ENCODE measurements around the gene AQP6. TPM values are rescaled to one million over a fixed set of nuclear protein-coding genes. Genes with fewer than 3 reads are reported as not detected.

Gene AQP6
- total RNA-seq, 1 experiment from 2014 or later, result 0.31 TPM

DNA sequence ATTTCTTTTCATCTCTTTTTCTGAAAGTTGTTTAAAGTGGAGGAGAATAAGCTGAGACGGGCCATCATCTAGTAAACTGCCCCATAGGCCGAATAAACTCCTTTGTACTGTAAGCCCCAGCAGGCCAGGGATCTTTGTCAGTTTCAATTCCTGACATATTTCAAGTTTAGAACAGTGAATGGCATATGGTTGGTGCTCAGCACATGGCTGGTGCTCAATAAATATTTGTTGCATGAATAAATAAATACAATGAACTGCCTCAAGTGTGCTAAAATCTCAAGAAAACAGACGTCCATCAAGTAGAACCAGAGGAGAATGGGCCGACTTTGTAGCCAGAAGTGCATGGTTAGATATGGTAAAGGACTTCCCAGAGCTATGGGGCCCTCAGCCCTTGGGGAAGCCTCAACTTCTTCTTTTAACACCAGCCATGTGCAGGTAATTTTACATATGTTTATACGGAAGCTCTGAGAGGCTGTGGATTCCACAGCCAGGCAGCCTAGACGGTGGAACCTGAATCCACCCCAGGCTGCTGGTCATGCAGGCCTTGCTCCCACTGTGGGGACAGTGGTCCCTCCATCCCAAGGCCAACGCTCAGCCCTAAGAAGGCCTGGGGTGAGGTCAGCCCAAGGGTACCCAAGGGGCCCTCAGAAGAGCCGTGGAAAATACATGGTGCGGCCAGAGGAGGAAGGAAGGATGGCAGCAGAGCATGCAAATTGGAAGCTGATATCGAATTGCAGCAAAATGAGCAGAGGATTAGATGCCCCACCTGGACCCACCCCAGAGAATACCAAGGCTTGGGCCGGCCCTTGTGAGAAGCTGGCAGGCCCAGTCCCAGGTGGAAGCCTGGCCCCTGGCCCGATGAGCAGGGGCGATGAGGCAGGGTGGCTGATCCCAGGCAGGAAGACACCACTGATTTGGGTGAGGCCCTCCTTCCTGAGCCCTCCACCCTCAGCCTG lies 30.9 kb upstream of the AQP6 start:
- Histone ChIP-seq H3K4me1 (ENCODE audit: control insufficient read depth, insufficient read depth, low read length) (peaks cover 13% of the 10 kb centered on the region), H3K9me3 (ENCODE audit: control insufficient read depth, insufficient read depth, low read depth, low read length) (no peaks in the 10 kb centered on the region), H3K36me3 (ENCODE audit: control insufficient read depth, insufficient read depth, low read length) (no peaks in the 10 kb centered on the region), H3K4me3 (ENCODE audit: low read depth in 2 of 2, low read length in 2 of 2) (no peak overlapping the region), H3K27me3 (ENCODE audit: control insufficient read depth, insufficient read depth, low read length) (no peaks in the 10 kb centered on the region), H3K27ac (ENCODE audit: low read length) (no peak overlapping the region; the same call in 1 of the 2 replicates)
- DNase-seq (ENCODE audit: low read depth, low spot score) (no peak), ATAC-seq (no peak)
- TF ChIP-seq TCF7L2 (IDR thresholded peaks at IDR 0.05; ENCODE audit: low read depth, low read length) (no peak), SIN3A (IDR thresholded peaks at IDR 0.05; ENCODE audit: borderline replicate concordance, insufficient read depth, low read depth, low read length) (no peak), POLR2AphosphoS5 (IDR thresholded peaks at IDR 0.05; ENCODE audit: low read depth, low read length) (no peak)
- TF ChIP-seq, protein P1, sequence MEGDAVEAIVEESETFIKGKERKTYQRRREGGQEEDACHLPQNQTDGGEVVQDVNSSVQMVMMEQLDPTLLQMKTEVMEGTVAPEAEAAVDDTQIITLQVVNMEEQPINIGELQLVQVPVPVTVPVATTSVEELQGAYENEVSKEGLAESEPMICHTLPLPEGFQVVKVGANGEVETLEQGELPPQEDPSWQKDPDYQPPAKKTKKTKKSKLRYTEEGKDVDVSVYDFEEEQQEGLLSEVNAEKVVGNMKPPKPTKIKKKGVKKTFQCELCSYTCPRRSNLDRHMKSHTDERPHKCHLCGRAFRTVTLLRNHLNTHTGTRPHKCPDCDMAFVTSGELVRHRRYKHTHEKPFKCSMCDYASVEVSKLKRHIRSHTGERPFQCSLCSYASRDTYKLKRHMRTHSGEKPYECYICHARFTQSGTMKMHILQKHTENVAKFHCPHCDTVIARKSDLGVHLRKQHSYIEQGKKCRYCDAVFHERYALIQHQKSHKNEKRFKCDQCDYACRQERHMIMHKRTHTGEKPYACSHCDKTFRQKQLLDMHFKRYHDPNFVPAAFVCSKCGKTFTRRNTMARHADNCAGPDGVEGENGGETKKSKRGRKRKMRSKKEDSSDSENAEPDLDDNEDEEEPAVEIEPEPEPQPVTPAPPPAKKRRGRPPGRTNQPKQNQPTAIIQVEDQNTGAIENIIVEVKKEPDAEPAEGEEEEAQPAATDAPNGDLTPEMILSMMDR (IDR thresholded peaks at IDR 0.05), result no peak
- TF ChIP-seq, protein P2, sequence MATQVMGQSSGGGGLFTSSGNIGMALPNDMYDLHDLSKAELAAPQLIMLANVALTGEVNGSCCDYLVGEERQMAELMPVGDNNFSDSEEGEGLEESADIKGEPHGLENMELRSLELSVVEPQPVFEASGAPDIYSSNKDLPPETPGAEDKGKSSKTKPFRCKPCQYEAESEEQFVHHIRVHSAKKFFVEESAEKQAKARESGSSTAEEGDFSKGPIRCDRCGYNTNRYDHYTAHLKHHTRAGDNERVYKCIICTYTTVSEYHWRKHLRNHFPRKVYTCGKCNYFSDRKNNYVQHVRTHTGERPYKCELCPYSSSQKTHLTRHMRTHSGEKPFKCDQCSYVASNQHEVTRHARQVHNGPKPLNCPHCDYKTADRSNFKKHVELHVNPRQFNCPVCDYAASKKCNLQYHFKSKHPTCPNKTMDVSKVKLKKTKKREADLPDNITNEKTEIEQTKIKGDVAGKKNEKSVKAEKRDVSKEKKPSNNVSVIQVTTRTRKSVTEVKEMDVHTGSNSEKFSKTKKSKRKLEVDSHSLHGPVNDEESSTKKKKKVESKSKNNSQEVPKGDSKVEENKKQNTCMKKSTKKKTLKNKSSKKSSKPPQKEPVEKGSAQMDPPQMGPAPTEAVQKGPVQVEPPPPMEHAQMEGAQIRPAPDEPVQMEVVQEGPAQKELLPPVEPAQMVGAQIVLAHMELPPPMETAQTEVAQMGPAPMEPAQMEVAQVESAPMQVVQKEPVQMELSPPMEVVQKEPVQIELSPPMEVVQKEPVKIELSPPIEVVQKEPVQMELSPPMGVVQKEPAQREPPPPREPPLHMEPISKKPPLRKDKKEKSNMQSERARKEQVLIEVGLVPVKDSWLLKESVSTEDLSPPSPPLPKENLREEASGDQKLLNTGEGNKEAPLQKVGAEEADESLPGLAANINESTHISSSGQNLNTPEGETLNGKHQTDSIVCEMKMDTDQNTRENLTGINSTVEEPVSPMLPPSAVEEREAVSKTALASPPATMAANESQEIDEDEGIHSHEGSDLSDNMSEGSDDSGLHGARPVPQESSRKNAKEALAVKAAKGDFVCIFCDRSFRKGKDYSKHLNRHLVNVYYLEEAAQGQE (IDR thresholded peaks at IDR 0.05; ENCODE audit: insufficient read depth in 1 of 2, low read depth in 2 of 2, low read length in 1 of 2), result no peak
- BruUV-seq (replicated peaks), result no TSS peak
- POLR2A ChIA-PET, result interaction anchor here (0.5 kb wide), 1 partner anchor 44 kb away, joined by 3 read pairs; no protein-coding TSS in a partner anchor
- CTCF ChIA-PET, result interaction anchor here (0.6 kb wide), 2 partner anchors 65 to 174 kb away, joined by 4 to 5 read pairs; no protein-coding TSS in a partner anchor
- in situ Hi-C loops (cut with HindIII; ENCODE audit: low pct_unique_long_range_greater_than_20kb, low sequenced_read_pairs) (no loop called here), intact Hi-C loops (cut with micrococcal nuclease; ENCODE audit: unreplicated experiment) (no loop called here)

DNA sequence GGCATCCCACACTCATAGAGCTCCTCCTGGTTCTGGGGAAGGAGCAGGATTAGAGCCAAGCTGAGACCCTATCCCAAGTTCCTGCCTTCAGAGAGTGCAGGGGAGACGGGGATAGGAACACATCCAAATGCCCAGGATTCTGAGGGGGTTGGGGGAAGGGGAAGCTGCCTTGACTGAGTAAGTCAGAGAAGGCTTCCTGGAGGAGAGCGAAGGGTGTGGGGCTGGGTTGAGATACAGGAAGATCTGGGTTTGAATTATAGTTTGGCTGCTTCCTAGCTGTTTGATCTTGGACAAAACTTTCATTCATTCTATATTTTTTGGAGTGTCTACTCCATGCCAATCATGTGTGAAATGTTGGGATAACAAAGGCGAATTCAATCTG lies 30.2 kb upstream of the AQP6 start:
- Histone ChIP-seq H3K4me3 (ENCODE audit: low read depth in 2 of 2, low read length in 2 of 2) (no peak overlapping the region), H3K36me3 (ENCODE audit: control insufficient read depth, insufficient read depth, low read length) (no peaks in the 10 kb centered on the region), H3K27ac (ENCODE audit: low read length) (no peak overlapping the region), H3K9me3 (ENCODE audit: control insufficient read depth, insufficient read depth, low read depth, low read length) (no peaks in the 10 kb centered on the region), H3K4me1 (ENCODE audit: control insufficient read depth, insufficient read depth, low read length) (peaks cover 13% of the 10 kb centered on the region), H3K27me3 (ENCODE audit: control insufficient read depth, insufficient read depth, low read length) (no peaks in the 10 kb centered on the region)
- intact Hi-C loops (cut with micrococcal nuclease; ENCODE audit: unreplicated experiment) (no loop called here), in situ Hi-C loops (cut with HindIII; ENCODE audit: low pct_unique_long_range_greater_than_20kb, low sequenced_read_pairs) (no loop called here)
- TF ChIP-seq TCF7L2 (IDR thresholded peaks at IDR 0.05; ENCODE audit: low read depth, low read length), result no peak
- TF ChIP-seq, protein P1 (IDR thresholded peaks at IDR 0.05), result no peak
- TF ChIP-seq, protein P2 (IDR thresholded peaks at IDR 0.05; ENCODE audit: insufficient read depth in 1 of 2, low read depth in 2 of 2, low read length in 1 of 2), result no peak
- no peak for TF ChIP-seq SIN3A (IDR thresholded peaks at IDR 0.05; ENCODE audit: borderline replicate concordance, insufficient read depth, low read depth, low read length)
- TF ChIP-seq POLR2AphosphoS5 (IDR thresholded peaks at IDR 0.05; ENCODE audit: low read depth, low read length), result no peak
- ChIA-PET CTCF (interaction anchor here (0.6 kb wide), 2 partner anchors 66 to 174 kb away, joined by 4 to 5 read pairs; no protein-coding TSS in a partner anchor), POLR2A (no interaction called here)
- ATAC-seq, result no peak
- BruUV-seq (replicated peaks), result no TSS peak
- DNase-seq (ENCODE audit: low read depth, low spot score), result no peak

All from Panc1 (cell line).